NCI-H1930 (cell line): ENCODE results near the gene MAP3K10.

Experiments
- DNase-seq, 2 experiments: peaks; one replicate each; lab custom pipeline; 2025; lab: John Stamatoyannopoulos, UW

The MAP3K10 gene

DNA sequence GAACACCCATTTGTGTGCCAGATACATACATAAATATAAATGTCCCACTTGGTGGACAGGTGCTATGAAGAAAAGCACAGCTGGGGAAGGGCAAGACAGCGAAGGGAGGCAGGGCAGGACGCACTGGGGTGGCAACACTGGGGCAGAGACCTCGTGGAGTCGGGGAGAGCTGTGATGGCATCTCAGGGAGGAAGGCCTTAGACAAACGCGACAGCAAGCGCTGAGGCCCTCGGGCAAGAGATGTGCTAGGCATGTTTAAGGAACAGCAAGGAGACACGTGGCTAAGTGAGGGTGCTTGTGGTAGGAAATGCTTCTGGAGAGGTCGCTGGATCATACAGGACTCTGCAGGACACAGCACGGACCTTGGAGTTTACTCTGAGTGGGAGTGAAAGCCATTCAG, 58.6 kb downstream of the MAP3K10 start:
- no peak for DNase-seq

DNA sequence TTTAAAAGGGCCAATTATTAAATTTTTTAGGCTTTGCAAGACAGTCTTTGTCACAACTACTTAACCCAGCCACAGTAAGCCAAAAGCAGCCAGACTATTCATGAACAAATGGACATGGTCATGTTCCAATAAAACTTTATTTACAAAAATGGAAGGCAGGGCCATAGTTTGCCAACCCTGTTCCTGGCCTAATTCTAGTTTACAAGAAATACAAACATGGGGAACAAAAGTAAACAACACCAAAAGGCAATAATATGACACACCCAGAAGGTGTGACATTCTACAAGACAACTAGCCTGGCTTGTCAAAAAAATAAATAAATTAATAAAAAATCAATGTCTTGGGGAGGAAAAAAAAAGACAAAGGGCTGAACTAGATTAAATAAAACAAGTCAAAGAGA, 60.0 kb downstream of the MAP3K10 start:
- no peak for DNase-seq

DNA sequence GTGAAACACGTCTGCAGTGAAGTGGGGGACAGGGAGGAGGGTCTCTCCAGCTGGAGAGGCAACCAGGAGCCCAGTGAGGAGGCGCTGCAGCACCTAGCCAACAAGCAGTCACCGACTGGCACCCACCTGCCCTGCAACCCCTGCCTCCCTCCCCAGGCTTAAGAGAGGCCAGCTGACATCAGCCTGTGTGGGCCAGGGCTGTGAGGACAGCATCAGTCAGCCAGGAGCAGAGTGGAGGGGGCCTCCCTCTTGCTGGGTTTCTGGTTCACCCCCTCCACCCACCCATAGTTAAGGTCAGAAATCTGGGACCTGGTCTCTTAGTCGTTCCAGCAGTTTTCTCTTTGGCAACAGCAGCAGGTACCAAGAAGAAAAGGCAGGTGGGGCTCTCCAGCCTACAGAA, 60.8 kb downstream of the MAP3K10 start:
- no peak for DNase-seq

DNA sequence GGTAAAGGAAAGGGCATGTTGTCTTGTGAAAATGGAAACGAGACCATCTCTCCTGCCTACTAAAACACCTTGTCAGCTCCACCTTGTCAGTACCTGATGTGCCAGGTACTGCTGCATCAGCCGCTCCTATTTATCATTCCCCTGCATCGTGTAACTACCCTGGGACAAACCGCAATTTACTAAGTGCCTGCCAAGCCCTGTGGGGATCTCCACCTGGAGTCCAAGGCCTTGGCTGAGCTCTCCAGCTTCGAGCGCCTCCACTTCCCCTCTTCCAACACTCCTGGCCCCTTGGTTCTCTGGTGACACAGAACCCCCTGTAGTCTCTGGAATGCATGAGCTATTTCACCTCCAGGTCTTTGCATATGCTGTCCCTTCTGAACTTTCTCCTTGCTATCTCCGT, 61.2 kb downstream of the MAP3K10 start:
- DNase-seq: no peak

DNA sequence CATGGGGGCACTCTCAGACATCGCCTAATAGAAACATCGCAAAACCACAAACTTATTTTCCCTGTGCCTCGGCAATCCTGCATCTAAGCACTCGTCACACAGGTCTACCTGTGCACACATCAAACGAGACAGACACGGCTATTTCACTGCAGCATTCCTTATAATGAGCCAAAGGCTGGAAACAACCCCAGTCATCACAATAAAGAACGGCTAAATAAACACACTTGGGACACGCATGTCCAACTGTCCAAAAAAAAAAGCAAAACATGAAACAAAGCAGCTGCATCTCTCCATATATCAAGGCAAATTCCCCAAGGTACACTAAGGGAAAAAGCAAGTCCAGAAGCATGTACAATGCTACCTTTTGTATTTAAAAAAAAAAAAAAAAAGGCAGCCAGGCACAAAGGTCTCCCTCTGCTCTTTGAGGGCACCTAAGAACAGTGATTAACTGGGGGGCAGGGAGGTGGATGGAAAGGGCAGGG, 62.4 kb downstream of the MAP3K10 start:
- DNase-seq: no peak

DNA sequence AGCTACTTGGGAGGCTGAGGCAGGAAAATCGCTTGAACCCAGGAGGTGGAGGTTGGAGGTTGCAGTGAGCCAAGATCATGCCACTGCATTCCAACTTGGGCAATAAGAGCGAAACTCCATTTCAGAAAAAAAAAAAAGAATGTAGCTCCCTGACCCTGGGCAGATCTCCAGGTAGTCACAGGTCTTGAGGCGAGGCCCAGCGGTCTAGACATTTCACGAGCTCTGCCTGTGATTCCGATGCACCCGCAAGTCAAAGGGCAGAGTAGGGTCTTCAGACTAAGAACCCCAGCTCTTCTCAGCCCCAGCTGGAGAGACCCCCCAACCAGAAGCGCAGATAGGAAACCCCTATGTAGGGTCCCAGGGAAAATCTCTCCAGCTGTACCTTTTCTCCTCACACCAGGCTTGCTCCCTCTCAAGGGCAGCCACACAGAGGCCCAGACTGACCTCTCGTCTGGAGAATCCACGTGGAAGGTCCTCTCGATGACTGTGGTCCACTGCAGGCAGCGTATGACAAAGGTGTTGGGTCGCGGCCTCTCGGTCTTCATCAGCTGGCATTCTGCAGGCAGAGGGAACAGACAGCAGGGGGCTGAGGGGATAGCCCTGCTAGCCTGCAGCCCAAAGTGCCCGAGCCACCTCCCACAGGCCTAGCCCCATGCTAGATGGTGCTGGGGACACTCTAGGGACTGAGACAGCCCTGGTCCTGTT, 63.6 kb downstream of the MAP3K10 start:
- no peak for DNase-seq

DNA sequence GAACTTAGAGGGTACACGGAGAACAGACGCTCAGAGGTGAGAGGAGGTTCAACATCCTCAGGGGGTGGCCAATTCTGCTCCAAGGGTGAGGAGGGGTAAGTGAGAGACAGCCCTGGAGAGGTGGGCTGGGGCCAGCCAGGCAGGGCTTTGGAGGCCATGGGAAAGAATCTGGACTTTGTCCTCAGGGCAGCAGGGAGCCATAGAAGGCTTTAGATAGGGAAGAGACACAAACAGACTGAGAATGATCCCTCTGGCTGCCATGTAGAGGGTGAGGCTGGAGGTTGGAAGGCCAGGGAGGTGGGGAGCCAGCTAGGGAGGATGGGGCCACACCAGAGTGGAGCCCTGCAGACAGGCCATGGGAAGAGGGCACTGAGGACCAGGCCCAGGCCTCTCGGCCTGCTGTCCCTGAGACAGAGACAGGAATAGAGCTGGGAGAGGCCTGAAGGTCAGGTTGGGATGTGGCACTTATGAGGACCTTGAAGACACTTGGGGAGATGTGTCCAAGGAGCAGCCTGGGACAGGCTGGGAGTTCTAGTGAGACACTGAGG, 64.5 kb downstream of the MAP3K10 start:
- no peak for DNase-seq

DNA sequence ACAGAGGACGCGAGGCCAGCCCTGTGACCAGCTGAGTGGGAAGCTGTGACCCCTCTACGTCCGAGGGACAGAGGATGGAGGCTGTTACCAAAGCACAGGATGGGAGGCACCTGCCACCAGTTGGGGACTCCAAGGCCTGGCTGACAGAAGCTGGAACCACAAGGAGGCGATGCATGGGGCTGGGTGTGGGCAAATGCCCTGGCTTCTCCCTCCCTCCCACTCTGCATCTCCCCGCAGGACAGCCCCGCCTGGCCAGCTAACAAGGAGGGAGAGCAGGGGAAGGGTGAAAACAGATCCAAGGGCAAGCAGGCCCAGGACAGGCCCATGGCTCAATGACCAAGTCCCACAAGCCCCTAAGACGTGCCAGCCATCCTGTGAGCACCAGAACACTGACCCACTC, 65.3 kb downstream of the MAP3K10 start:
- DNase-seq: no peak

DNA sequence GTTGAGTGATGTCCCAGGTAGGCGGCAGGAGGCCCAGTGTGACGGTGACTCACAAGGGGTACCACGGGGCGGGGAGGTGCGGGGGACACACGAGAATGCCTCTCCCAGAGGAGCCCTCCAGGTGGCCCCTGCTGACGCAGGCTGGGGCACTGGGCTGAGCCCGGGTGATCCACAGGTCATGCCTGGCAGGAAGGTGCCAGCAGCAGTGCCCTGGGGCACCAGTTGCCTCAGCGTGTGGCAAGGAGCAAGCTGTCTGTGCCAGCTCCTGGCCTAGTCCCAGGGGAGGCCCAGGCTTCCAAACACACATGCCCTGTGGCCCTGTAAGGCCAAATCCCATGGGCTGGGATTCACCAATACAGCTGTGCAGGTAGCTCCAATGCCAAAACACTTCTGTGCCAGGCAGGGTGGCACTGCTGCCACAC, 65.9 kb downstream of the MAP3K10 start:
- DNase-seq: no peak

DNA sequence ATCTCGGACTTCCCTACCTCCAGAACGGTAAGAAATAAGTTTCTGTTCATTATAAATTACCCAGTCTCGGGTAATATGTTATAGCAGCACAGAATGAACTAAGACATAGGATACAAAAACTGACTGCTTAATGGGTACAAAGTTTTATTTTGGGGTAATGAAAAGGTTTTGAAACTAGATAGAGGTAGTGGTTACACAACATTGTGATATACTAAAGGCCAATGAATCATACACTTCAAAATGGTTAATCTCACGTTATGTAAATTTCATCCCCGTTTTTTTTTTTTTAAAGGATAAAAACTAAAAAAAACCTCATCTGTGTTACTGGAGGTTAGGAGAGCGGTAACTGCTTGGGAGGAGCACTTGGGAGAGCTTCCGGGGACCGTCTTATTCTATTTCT, 70.4 kb downstream of the MAP3K10 start:
- no peak for DNase-seq

DNA sequence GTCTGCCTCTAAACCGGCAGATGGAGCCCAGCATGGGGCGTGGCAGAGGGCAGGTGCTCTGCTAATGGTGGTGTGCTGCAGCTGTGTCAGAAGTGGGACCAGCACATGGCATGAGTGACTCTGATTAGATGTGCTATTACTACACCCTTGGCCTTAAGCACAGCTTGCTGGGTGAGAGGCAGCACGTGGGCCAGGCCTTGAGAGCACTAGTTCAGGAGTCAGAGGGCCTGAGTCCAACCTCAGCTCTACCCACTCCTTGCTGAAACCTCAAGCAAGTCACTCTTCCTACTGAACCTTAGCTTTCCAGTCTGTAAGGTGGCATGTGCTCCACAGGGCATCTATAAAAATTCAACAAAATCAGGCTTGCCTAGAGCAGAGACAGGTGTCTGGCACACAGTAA, 71.2 kb downstream of the MAP3K10 start:
- DNase-seq: no peak

DNA sequence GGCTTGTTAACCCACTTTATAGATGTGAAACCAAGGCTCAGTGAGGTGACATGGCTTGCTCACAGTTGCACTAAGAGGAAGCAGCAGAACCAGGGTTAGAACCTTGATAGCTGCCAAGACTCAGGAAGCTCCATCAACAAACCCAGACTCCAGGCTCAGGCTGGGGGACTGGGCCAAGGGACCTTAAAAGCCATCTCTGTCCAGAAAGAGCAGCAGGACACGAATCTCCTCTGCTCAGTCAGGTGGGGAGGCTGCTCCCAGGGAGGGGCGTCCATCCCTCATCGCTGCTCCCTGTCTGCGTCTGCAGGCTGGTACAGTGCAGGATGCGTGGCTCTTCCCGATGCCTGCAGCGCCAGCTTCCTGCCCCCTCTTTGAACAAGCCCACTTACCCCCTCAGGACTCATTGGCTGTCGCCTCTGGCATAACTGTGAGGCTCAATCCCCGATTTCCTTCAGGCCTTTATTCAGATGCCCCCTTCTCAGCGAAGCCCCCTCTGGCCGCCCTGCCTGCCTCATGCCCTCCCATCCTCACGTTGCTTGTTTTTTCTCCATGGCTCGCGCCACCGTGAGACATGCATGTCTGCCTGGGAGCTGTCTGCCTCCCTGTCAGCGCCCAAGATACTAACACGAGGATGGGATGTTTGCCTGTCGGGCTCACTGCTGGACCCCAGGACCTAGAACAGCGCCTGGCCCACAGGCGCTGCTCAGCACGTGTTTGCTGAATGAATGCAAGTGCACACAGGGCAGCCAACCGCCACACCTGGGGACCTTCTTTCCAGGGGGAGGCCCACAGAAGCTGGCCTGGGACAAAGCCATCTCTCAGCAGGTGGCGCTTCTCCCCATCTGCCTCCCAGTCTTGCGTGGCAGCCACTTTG, 72.5 kb downstream of the MAP3K10 start:
- no peak for DNase-seq

DNA sequence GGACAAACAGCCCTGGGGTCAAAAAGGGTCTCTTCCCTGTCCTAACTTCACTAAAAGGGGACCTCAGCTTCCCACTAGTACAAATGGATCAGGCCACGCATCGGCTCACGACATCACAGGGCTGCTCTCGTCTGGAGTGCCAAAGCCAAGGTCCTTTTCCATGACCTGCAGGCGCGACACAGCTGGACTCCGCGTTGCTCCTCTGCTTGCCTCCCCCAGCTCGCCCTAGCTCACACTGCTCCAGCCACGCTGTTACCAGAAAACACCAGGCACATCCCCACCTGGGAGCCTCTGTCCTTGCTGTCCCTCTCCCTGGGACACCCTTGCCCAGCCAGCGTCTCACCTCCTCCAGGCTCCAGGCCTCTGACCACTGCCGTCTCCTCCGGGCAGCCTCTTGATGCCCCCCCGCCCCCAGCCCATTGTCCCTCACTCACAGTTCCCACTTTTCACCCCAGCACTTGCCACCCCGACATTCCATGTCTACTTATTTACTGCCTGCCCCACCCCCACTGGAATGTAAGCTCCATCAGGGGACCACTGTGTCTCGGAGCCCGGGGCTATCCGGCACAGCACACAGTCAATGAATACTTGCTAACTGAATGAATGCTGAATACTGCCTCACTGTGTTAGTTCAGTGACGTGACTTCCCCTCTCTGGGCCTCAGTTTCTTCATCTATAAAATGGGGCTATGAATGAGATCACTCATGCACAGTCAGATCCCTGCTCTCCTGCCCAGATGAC, 73.3 kb downstream of the MAP3K10 start:
- DNase-seq: no peak
